ENCODE data around the gene KCNH8.

GRCh38 chr3:19342389-19342788 lies 194.1 kb downstream of the KCNH8 start:
- TF ChIP-seq POLR2AphosphoS5 (IDR thresholded peaks at IDR 0.05; ENCODE audit: low read depth, low read length): no peak
- TF ChIP-seq POLR2A (IDR thresholded peaks at IDR 0.05; ENCODE audit: low read depth, low read length): no peak
- TF ChIP-seq TAF1 (IDR thresholded peaks at IDR 0.05; ENCODE audit: low read depth, low read length): no peak
